KOPT-K1 (cell line): Measurements from ENCODE around the gene KLRD1.
"Not testable (repeated sequence)": the region's sequence is repeated elsewhere in the genome, so short reads cannot be mapped to it uniquely, and the experiment has no call there.

Experiments used
- H3K27ac ChIP-seq: fragments of 200-600 bp; sonication (generic); 2 replicates; pipeline ENCODE4 v1.5.1; 2016; ENCODE audit warnings: antibody characterized with exemption, mild to moderate bottlenecking, low read depth, low read length; ENCODE audit not compliant: poor library complexity, severe bottlenecking
- H3K36me3 ChIP-seq: fragments of 200-600 bp; sonication (generic); 2 replicates; pipeline ENCODE4 v1.5.1; 2017; ENCODE audit warnings: antibody characterized with exemption, mild to moderate bottlenecking, low read length, moderate library complexity; ENCODE audit not compliant: insufficient read depth
- H3K9me3 ChIP-seq: fragments of 200-600 bp; sonication (generic); 2 replicates; pipeline ENCODE4 v1.5.1; 2017; ENCODE audit warnings: antibody characterized with exemption, low read length, mild to moderate bottlenecking; ENCODE audit not compliant: insufficient read depth, poor library complexity, severe bottlenecking

The KLRD1 gene

DNA sequence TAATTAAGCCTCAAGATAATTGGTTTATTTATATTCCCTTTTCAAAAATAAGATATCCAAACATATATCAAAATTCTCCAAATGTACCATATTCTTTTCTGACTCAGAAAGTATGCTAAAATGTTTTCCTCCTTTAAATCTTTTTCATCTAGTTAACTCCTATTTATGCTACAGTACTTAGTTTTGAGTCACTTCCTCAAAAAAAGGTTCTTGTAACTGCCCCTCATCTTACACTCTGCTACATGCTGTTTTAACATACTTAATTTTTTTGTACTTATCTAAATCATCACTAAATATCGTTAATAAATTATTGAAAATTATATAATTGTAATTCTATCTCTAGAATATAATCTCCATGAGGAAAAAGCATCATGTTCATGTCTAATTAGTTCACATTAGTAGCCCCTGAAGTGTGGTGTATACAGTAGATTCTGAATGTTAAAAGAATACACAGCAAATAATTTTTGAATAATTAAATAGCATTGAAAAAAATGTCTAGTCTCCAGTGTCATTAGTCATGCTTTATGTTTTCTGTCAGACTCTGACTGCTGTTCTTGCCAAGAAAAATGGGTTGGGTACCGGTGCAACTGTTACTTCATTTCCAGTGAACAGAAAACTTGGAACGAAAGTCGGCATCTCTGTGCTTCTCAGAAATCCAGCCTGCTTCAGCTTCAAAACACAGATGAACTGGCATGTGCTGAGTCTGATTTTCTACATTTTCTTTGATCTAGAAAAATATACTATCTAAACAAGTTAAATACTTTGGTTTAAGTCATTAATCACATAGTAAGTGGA, 3.5 kb downstream of the KLRD1 start:
- H3K27ac ChIP-seq: no peak overlapping the region
- H3K9me3 ChIP-seq: no peaks in the 10 kb centered on the region

DNA sequence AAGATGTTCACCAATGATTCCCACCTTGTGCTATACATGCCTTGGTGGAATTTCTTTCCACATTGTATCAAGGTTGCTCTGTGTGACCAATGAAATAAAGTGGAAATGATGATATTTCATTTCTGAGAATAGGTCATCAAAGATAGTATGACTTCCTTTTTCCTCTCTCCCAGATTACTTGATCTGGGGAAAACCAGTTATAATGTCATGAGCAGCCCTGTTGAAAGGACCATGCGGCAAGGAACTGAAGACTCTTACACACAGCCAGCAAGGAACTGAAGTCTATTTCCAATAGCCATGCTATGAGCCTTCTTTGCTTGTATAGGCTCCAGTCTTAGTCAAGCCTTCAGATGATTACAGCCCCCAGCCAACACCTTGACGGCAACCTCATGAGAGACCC, 11.7 kb downstream of the KLRD1 start:
- peaks cover 5% of the 10 kb centered on the region for H3K9me3 ChIP-seq
- no peaks in the 10 kb centered on the region for H3K36me3 ChIP-seq
- no peak overlapping the region for H3K27ac ChIP-seq

More for the DNA sequence above, 3.5 kb downstream of the KLRD1 start:
- no peaks in the 10 kb centered on the region for H3K36me3 ChIP-seq

DNA sequence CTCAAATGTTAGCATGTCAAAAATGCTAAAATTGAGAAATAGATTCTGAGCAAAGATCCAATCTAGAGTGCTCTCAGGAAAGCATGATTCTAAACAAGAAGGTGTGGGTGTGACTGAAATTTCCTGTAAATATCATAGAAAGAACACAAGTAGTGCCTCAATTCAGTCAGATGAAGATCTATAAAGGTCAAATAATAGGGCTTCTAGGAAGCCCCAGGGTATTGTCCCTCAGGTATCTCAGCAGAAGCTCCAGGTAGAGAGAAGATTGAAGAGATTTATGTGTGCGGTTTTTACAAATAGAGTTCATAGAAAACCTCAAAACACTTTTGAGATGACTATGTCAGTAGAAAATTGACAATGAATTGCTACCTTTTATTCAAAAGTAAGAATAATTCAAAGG, 13.0 kb downstream of the KLRD1 start:
- Histone ChIP-seq H3K36me3 (no peaks in the 10 kb centered on the region), H3K9me3 (peaks cover 5% of the 10 kb centered on the region), H3K27ac (no peak overlapping the region)

DNA sequence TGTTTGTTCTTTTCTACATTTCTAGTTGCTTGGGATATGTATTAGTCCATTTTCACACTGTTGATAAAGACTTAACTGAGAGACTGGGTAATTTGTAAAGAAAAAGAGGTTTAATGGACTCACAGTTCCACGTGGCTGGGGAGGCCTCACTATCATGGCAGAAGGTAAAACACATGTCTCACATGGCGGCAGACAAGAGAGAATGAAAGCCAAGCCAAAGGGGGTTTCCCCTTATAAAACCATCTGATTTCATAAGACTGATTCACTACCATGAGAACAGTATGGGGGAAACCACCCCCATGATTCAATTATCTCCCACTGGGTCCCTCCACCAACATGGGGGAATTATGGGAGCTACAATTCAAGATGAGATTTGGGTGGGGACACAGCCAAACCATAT, 21.0 kb downstream of the KLRD1 start:
- H3K36me3 ChIP-seq, H3K27ac ChIP-seq: not testable (repeated sequence)
- peaks cover 10% of the 10 kb centered on the region for H3K9me3 ChIP-seq

DNA sequence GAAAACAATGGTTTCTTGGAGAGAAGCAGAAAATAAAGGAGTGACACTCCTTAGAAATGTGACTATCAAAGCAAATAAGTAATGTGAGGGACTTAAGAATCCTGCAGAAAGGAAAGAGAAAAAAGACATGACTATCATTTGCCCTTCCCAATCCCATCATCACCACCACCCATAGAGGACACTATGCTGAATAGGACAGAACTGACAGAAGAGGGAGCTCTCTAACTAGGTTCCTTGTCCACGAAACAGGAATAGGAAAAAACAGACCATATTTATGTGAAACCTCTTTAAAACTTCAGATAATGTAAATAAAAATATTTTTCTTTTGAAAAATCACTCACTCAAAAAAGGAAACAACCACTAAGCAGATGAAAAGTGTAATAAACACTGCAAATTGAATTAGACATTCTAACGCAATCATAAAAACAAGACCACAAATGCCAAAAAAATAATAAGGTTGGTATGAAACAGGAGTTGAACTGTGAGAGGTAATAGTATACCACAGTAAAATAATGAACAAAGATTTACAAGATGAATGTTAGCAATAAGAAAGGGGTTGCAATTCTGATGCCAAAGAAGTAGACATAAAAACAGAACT, 24.1 kb downstream of the KLRD1 start:
- Histone ChIP-seq H3K27ac (no peak overlapping the region), H3K9me3 (peaks cover 7% of the 10 kb centered on the region), H3K36me3 (no peaks in the 10 kb centered on the region)

DNA sequence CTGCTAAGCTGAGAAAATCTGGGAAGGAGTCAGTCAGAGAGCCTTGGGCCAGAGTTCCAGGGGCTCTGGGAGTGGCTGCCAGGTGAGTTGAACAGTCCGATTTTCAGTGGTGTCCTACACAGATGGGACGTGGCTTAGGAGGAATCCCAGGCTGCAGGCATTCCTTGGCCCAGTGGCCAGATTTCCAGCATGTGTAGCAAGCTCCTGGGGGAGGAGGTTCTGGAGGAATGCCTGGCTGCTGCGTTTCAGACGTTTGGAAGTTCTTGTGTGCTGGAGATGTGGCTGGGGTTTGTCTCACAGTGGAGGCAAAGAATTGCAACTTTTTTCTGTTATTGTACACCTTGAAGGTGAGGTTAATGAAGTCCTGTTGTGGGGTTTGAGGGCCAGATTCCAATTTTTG, 28.5 kb downstream of the KLRD1 start:
- H3K9me3 ChIP-seq, H3K36me3 ChIP-seq, H3K27ac ChIP-seq: not testable (repeated sequence)

DNA sequence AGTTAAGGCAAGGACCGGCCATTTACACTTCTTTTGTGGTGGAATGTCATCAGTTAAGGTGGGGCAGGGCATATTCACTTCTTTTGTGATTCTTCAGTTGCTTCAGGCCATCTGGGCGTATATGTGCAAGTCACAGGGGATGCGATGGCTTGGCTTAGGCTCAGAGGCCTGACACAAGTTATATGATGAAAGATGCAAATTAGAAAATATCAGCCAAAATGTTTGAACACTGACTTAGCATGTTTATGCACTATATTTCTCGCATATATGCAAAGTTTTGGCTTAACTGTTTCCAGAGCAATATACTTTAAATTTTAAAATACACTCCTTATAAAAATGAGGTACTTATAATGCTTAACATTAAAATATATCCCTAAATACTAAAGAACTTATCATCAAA, 30.8 kb downstream of the KLRD1 start:
- H3K9me3 ChIP-seq, H3K27ac ChIP-seq, H3K36me3 ChIP-seq: not testable (repeated sequence)

DNA sequence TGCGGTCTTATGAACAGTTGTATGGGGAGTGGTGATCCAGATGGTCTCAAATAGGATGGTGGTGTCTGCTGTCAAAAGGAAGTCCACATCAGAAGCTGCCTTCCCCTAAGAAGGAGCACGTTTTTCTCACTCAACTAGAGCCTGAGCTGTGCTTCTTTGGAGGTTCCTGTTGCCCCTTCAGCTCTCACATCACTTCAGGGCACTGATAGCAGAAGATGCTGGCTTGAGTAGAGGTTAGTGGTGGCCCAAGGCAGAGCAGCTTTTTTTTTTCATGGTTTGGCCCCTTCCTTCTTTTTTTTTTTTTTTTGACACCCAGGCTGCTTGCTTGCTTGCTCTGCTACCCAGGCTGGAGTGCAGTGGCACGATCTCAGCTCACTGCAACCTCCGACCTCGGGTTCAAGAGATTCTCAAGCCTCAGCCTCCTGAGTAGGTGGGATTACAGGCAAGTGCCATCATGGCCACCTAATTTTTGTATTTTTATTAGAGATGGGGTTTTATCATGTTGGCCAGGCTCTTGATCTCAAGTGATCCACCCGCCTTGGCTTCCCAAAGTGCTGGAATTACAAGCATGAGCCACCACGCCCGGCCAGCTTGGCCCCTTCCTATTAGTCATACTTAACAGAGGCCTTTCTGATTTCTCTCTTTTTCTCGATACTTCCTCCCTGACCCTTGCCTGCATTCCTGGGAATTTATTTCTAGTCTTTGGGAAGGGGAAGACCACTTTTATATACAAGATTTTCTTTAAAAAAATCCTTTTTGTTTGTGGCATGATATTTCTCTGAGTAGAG, 31.6 kb downstream of the KLRD1 start:
- H3K27ac ChIP-seq: no peak overlapping the region
- H3K36me3 ChIP-seq: no peaks in the 10 kb centered on the region
- H3K9me3 ChIP-seq: peaks cover 5% of the 10 kb centered on the region

DNA sequence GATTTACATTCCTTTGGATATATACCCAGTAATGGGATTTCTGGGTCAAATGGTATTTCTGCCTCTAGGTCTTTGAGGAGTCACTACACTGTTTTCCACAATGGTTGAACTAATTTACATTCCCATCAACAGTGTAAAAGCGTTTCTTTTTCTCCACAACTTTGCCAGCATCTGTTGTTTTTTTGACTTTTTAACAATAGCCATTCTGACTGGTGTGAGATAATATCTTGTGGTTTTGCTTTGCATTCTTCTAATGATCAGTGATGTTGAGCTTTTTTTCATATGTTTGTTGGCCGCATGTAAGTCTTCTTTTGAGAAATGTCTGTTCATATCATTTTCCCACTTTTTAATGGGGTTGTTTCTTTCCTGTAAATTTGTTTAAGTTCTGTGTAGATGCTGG, 33.3 kb downstream of the KLRD1 start:
- not testable (repeated sequence) for H3K36me3 ChIP-seq, H3K27ac ChIP-seq, H3K9me3 ChIP-seq

DNA sequence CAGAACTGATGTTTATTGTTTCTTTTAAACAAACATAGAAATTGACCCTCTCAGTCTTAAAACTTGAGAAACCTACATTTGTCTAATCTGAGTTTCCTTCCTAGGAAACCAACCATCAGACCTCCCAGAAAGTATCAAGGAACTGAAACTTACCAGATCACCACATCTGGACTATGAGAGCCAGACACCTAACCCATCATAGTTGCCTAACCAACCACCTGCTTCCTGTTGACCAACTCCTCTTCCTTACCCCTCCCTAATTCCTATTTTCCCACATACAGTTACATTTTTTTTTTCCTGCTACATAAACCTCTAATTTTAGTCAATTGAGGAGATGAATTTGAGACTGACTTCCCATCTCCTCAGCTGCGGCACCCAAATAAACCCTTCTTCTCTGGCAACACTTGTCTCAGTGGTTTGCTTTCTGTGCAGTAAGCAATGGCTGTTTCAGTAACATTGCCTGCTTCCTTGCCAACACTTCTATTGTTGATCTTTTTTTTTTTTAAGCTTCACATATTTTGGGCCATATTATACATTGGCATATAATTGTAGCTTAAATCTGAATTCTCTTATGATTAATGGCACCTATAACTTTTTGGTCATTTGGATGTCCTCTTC, 34.3 kb downstream of the KLRD1 start:
- Histone ChIP-seq H3K9me3 (peaks cover 5% of the 10 kb centered on the region), H3K27ac (no peak overlapping the region), H3K36me3 (no peaks in the 10 kb centered on the region)

DNA sequence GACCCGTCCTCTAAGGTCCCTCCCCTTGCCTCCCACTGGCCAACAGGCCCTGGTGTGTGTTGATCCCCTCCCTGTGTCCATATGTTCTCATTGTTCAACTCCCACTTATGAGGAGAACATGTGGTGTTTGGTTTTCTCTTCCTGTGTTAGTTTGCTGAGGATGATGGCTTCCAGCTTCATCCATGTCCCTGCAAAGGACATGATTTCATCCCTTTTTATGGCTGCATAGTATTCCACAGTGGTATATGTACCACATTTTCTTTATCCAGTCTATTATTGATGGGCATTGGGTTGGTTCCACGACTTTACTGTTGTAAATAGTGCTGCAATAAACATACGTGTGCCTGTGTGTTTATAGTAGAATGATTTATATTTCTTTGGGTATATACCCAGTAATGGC, 43.8 kb downstream of the KLRD1 start:
- H3K27ac ChIP-seq: not testable (repeated sequence)

DNA sequence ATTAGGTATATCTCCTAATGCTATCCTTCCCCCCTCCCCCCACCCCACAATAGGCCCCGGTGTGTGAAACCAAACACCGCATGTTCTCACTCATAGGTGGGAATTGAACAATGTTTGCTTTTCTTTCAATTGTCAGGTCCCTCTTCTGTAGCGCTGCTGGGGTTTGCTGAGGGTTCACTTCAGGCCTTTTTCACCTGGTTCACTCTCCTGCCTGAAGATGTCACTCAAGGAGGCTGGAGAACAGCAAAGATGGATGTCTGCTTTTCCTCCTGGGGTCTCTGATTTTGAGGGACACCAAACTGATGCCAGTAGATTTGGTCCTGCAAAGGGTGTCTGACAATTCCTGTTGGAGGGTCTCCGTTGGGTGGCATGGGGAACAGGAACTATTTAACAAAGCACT, 46.4 kb downstream of the KLRD1 start:
- Histone ChIP-seq H3K36me3 (no peaks in the 10 kb centered on the region), H3K27ac (no peak overlapping the region), H3K9me3 (no peaks in the 10 kb centered on the region)

More for the DNA sequence above, 43.8 kb downstream of the KLRD1 start:
- not testable (repeated sequence) for H3K36me3 ChIP-seq, H3K9me3 ChIP-seq

DNA sequence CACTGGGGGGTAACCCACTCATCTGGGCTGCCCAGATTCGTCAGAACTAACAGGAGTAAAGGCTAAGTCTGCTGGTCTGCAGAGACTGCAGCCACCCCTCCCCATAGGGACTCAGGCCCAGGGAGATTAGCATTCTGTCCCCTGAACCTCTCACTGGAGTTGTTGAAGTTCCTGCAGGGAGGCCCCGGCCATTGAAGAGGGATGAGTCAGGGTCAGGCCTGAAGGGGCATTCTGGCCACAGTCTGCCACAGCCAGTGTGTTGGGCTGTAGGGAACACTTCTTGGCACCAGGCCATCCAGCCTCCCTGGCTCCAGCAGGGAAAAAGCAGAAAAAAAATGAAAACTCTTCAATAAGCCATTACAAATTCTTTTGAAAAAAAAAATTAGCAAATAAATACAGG, 46.8 kb downstream of the KLRD1 start:
- H3K27ac ChIP-seq: no peak overlapping the region
- H3K9me3 ChIP-seq: no peaks in the 10 kb centered on the region
- no peaks in the 10 kb centered on the region for H3K36me3 ChIP-seq

DNA sequence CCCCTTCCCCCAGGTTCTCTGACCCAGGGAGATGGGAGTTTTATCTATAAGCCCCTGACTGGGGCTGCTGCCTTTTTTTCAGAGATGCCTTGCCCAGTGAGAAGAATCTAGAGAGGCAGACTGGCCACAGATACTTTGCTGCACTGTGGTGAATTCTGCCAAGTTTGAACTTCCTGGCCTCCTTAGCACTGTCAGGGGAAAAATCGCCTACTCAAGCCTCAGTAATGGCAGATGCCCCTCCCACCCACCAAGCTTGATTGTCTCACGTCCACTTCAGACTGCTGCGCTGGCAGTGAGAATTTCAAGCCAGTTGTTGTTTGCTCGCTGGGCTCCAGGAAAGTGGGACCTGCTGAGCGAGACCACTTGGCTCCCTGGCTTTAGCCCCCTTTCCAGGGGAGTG, 50.5 kb downstream of the KLRD1 start:
- Histone ChIP-seq H3K9me3 (no peaks in the 10 kb centered on the region), H3K36me3 (no peaks in the 10 kb centered on the region), H3K27ac (no peak overlapping the region)

DNA sequence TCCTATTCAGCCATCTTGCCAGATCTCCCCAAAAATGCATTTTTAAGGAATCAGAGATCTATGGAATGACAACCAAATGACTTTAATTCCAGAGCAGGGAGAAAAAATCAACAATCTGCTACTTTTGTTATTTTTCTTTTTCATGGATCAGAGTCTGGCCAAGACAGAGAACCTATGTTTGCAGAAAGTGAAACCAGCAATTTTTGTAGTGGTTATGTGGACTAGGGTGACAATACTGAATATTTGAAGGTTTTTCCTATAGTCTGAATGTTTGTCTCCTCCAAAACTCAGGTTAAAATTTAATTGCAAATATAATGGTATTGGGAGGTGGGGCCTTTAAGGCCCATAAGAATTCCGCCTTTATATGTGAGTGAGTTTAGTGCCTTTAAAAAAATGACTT, 51.3 kb downstream of the KLRD1 start:
- no peaks in the 10 kb centered on the region for H3K36me3 ChIP-seq
- H3K27ac ChIP-seq: peak overlapping the region; percentile 33
- H3K9me3 ChIP-seq: no peaks in the 10 kb centered on the region
